GM21825 (cell line): Measurements from ENCODE around the gene POU6F2.

Source experiments
- ATAC-seq: cut with Tn5 transposase; IDR thresholded peaks from one replicate; pipeline ENCODE4 v1.9.1; 2021; ENCODE audit warnings: mild to moderate bottlenecking, moderate library complexity; ENCODE audit not compliant: unreplicated experiment

POU6F2 gene

DNA sequence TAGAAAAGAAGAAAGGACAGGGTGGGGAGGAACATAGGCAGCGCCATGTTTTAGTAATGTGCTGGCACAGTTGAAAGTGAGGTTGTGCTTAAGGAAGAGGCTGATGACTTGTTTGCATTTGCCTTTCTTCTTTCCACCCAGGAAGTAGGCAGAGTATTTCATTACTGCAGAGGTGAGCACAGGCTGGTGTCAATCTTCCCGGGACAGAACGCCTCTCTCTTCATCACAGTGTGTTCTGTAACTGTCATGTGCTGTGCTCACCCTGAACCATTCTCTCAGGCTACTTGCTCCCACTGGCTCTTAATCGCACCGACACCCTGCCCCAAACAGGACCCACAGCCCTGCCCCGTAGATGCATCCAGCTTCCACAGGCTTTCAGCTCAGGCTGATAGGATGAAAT lies 452.7 kb downstream of the POU6F2 start:
- no peak for ATAC-seq

GRCh38 chr7:39430909-39431641 lies 453.4 kb downstream of the POU6F2 start:
- ATAC-seq, result no peak

DNA sequence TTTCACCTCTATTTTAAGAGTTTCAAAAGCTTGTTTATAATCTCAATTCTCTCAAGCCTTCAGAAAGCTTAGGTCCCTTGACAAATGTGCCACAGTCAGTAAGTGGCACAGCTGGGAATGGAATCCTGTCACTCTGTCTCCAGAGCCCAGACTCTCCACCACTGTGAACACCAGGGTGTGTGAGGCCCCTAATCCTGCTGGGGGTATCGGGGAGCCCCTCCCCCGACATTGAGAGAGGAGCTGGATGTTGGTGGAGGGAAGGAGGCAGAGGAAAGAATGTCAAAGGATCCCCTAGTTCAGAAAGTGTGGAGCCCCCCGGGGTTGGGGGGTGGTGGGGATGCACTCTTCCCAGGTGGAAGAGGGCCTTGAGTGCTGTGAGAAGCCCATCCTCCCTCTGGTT lies 454.7 kb downstream of the POU6F2 start:
- ATAC-seq, result no peak

GRCh38 chr7:39432807-39433416 lies 455.2 kb downstream of the POU6F2 start:
- ATAC-seq, result no peak

DNA sequence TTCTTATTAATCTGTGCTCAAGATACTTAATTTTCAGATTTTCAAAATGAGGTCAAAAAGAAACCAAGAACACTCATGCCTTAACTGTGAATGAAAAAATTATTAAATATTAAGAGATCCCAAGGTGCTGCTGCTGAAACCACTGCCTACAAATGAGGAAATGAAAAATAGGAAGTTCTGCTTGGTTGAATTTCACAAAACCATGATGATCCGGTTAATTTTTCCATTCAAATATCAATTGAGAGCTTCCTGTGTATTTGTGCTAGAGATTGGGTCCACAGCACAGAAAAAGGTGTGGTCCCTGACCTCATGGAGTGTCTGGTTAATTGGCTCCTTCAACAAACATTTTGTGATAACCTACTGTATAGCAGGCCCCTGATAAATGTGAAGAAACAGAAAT lies 455.8 kb downstream of the POU6F2 start:
- ATAC-seq, result no peak

DNA sequence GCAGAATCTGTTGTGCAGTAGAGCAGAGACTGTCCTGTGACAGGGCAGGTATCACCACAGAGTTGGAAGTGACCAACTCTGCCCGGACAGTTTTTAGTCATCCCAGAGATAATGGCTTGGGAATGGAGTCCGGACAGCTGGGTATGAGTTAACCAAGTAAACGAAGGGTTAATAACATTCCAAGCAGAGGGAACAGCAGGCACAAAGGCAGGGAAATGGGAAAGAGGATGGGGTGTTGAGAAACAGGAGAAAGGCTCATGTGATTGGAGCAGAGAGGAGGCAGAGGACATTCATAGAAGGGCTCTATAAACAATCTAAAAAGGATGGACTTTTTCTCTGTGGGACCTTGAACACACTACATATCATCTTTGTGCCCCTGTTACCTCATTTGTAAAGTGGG lies 456.3 kb downstream of the POU6F2 start:
- no peak for ATAC-seq

DNA sequence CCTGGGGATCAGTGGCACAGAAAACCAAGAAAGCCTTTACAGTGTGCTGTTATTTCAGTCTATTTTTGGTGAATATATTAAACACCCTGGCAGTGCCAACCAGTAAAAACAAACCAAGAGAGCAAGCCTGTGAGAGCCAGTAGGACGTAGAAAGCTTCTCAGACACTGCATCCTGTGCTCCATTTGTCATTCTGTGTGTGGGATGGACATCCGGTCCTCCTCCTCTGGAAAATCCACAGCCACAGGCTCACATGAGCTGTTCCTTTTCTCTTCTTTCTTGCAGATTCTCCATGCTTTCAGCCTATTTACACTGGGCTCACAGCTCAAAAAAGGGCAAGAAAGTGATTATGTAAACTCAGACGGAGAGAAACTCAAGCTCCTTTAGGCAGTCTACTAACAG lies 468.8 kb downstream of the POU6F2 start:
- ATAC-seq, result no peak

GRCh38 chr7:39451901-39452300 lies 474.2 kb downstream of the POU6F2 start:
- no peak for ATAC-seq

- ATAC-seq, result peak; percentile 79
These were observed 476.1 kb downstream of the POU6F2 start for GRCh38 chr7:39453743-39454355.

DNA sequence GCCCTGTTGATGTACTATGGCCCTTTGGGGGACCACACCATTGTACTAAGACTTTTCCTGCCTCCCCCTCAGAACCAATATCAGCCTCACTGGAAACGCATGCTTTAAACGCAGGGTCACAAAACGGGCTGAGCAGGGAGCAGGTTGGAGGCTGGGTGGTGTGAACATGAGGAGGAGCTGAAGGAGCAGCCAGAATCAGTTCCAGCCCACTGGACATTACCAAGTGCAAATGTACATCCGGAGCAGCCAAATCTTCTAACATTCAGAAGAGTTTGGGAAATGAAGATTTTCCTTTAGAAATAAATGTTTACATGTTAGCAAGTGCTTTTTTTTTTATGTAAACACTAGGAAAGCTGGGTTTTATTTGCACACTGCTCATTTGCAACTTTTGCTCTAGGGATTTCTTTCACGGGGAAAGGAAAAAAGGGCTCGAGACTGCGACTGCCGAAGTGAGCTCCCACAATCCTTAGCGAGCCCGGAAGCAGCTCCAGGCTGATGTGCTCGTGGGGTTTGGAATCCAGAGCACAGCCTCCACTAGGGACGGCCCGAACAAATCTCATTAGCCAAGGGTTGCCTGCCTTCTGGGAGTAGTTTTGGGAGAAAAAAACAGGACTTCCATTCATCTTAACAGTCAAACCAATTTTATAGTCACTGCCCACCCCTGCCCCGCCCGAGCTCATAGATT lies 480.5 kb downstream of the POU6F2 start:
- no peak for ATAC-seq

- ATAC-seq, result no peak
These were observed 481.9 kb downstream of the POU6F2 start for GRCh38 chr7:39459636-39460035.

DNA sequence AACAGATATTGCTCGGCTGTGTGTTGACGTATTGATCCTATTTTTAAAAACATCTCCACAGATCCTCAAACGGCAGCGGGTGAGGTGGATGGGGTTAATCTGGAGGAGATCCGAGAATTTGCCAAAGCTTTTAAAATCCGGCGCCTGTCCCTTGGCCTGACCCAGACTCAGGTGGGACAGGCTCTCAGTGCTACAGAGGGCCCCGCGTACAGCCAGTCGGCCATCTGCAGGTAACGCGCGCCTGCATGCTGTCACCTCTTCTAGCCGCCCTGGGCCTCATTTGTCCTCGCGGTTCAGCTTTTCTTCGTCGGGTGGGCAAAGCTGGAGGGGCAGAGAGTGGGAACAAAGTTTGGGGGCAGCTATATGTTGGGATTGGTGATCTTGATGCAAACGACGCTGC lies 482.8 kb downstream of the POU6F2 start:
- ATAC-seq, result no peak

DNA sequence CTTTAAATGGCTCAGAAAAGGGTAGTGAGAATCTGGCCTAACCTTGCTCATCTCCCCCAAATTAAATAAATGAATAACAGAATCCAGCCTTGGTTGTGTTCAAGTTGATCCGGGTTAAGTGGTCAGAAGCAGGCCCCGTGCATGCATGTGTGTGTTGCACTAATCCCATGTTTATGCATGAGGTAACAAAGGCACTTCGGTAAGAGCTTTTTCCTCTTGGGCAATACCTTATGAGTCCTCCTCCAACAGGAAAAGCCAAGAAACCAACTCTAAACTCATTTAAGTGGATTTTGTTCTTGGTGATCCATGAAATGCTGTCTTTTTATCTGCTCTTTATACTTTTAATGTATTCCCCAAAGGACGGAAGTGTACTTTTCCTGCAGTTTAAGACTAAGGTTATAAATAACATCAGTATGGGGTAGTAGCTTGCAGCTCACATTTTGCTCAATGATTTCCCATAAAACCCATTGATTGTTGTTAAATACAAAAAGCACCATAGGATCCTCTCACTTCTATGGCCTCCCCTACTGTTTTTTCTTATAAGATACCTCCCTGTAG lies 483.6 kb downstream of the POU6F2 start:
- no peak for ATAC-seq

DNA sequence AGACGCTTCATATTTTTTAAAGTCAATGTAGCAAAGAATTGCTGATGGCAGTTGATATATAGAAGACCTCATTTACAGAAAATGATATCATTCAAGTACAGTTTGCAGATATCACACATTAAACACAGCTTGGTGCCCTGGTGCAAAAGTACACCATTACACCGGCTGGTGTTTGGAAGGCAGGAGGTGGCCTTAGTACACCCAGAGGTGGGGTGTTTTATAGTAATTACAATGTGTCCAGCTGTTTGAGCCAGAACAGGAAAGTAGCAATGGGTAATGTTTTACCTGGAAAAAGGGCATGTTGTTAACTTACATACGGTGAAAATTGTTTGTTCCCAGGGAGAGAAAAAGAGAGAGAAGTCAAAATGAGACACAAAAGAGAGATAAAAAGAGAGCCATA lies 485.5 kb downstream of the POU6F2 start:
- ATAC-seq, result no peak

DNA sequence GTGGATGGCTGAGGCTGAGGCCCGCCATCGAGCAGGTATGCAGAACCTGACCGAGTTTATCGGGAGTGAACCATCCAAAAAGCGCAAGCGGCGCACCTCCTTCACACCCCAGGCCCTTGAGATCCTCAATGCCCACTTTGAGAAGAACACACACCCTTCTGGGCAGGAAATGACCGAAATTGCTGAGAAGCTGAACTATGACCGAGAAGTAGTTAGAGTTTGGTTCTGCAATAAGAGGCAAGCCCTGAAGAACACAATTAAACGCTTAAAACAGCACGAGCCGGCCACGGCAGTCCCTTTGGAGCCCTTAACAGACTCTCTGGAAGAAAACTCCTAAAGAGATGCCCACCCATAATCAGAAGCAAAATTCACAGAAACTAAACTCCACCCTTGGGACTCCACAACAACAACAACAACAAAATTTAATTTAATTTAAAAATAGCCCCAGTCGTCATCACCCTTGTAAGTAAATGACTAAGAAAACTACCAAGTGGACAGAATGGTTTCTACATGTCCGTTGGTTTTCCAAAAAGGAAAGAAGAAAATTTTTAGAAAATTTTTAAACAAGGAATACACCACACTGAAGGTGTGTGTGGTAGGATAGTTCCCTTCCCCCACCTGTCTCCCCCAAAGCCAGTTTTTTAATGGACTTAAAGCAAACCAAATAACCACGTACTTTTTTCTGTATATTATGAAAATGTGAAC lies 486.8 kb downstream of the POU6F2 start:
- peak; percentile 10 for ATAC-seq

DNA sequence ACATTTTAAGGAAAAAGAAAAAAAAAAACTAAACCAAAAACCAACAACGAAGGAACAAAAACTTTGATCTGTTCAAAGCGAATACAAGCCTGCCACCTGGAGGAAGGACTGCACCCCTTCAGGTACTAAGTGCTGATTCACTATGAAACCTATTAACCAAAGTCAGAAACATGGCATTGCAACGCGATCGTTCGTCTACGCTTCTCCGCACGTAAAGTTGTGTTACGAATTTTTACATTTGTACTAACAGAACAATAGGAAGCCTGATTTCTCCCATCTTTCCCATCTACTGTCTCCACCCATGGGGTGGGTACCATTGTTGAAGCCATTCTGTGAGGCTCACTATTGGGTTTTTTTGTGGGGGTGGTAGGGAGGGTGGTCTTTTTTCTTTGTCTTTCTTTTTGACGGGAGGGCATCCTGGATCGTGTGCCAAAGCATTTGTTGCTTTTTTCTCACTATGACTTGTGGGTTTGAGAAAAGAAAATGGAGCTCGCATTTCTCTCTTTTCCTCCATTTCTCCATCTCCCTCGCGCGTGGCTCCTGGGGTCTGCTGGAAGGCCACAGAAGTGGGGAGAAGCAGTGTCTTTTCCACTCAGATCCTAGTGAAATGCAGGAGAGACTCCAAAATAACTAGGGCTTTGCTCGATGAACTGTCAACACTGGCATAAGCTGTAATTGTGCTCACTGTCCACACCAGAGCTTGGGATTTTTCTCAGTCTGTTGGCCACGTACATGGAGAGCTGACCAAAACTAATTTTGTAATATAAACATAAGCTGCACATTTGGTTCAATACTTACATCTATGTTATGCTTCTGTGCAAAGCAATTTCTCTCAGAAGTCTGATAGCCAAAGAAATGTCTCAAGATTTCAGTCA lies 487.6 kb downstream of the POU6F2 start:
- peak; percentile 80 for ATAC-seq

- no peak for ATAC-seq
These were observed 490.6 kb downstream of the POU6F2 start for GRCh38 chr7:39468261-39468660.

DNA sequence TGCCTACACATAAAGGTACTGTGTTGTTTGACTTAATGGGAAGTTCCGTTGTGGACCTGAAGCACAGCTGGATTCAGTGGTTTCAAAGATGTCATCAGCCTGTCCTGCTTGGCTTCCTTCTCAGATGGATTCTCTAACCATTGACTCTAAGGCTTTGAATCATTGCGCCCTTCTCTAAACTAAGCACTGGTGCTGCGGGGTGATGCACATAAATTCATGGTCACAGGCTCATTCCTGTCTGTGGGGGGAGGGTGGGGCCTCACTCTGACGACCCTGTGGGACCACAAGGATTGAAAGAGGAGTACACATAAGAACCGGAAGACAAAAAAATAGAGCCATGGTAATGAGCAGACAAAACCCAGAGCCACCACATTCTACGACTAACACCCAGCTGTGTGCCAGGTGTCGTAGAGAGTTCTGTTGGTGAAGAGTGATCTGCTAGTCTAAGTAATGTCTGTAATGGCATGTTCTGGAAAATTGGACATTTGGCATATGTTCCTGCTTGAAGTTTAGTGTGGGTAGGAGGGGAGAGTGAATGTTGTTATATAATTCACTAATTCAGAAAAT lies 491.2 kb downstream of the POU6F2 start:
- ATAC-seq, result no peak

- ATAC-seq, result no peak
These were observed 503.2 kb downstream of the POU6F2 start for GRCh38 chr7:39480901-39481300.
